H1 (cell line): Measurements from ENCODE around the gene PPP2R2D. TPM values are rescaled to one million over a fixed set of nuclear protein-coding genes. Genes with fewer than 3 reads are reported as not detected.

Source experiments
- CBX8 ChIP-seq: fragments of 300-800, 300-1000 bp; sonication (generic); IDR thresholded peaks from 2 replicates; pipeline ENCODE4 v1.7.1; 2016; ENCODE audit warnings: low read depth, low read length, borderline replicate concordance
- KDM1A ChIP-seq: fragments of 200-600, 300-600 bp; sonication (generic); IDR thresholded peaks from 2 replicates; pipeline ENCODE4 v1.7.1; 2016; ENCODE audit warnings: mild to moderate bottlenecking, low read length, borderline replicate concordance
- PHF8 ChIP-seq: fragments of 200-600 bp; sonication (generic); conservative IDR thresholded peaks from 2 replicates; pipeline ENCODE4 v1.7.1; 2012; ENCODE audit warnings: low read depth, mild to moderate bottlenecking, inconsistent platforms, low read length, moderate library complexity
- ZNF274 ChIP-seq: IDR thresholded peaks from 2 replicates; pipeline ENCODE4 v1.7.0; 2012; ENCODE audit warnings: low read length, borderline replicate concordance; ENCODE audit errors: extremely low read depth
- polyA plus RNA-seq, 7 experiments: library from polyadenylated mRNA; depleted of rRNA in 3 of 7; stranded (reverse) in 5 of 7; unstranded in 2 of 7; fragments of >200 nt in 5 of 7; fragments of 200-250 nt in 2 of 7; gene quantifications; 1 replicate in 5 of 7; 2 replicates in 1 of 7; 4 replicates in 1 of 7; pipeline versions ENCODE4 v1.2.1 to v1.2.3, GENCODE V29; 2011 to 2013; ENCODE audit warnings: missing spikeins in 2 of 7, mixed read lengths in 2 of 7
- total RNA-seq: library from RNA; stranded (reverse); fragmentation: NEBNext Ultra II Directional; extraction: Animal tissue kit (Norgen Biotek cat#: 25700); gene quantifications from 2 replicates; pipeline ENCODE4 v1.2.1, GENCODE V29; 2021
- TF ChIP-seq, protein P1 (sequence below): IDR thresholded peaks from 2 replicates; pipeline ENCODE4 v1.6.1; 2011; ENCODE audit warnings: low read length, improper control_type of control experiment

The PPP2R2D gene
- total and polyA plus RNA-seq, 2 of the 8 experiments (the other 6 are each of a cell fraction or from before 2014, with no cell fraction given) = 25.4 to 32.8 TPM

GRCh38 chr10:131996466-131997365, 95.9 kb downstream of the PPP2R2D start (continued):
- TF ChIP-seq, protein P1, sequence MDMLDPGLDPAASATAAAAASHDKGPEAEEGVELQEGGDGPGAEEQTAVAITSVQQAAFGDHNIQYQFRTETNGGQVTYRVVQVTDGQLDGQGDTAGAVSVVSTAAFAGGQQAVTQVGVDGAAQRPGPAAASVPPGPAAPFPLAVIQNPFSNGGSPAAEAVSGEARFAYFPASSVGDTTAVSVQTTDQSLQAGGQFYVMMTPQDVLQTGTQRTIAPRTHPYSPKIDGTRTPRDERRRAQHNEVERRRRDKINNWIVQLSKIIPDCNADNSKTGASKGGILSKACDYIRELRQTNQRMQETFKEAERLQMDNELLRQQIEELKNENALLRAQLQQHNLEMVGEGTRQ = no peak
- TF ChIP-seq ZNF274 (no peak), KDM1A (no peak), PHF8 (no peak), CBX8 (no peak)
- TF ChIP-seq, all 59 proteins: peak for 0
